Stomach (tissue), 9 donors: ENCODE data around the gene MMP21. TPM values are rescaled to one million over a fixed set of nuclear protein-coding genes. Genes with fewer than 3 reads are reported as not detected.

Source experiments
- DNase-seq, 2 donors: peaks; one replicate each; pipeline versions ENCODE4 v3.0.0 to v3.0.0-alpha.2; 2013 to 2019
- H3K27ac ChIP-seq, 5 donors: fragments of 200-600 bp in 4 of 5; sonication (generic) in 4 of 5; one replicate each; pipeline ENCODE4 v1.5.1; 2013 to 2019; ENCODE audit warnings: mild to moderate bottlenecking in 1 of 5, moderate library complexity in 1 of 5
- H3K27me3 ChIP-seq, 3 donors: fragments of 200-600 bp; sonication (generic); one replicate each; pipeline ENCODE4 v1.5.1; 2017 to 2019; ENCODE audit warnings: mixed run types in 1 of 3
- H3K36me3 ChIP-seq, 4 donors: fragments of 200-600 bp; sonication (generic); 1 replicate in 3 of 4; 2 replicates in 1 of 4; pipeline ENCODE4 v1.5.1; 2016 to 2019
- H3K4me1 ChIP-seq, 4 donors: fragments of 200-600 bp; sonication (generic); one replicate each; pipeline ENCODE4 v1.5.1; 2016 to 2019
- H3K4me3 ChIP-seq, 4 donors: fragments of 200-600 bp; sonication (generic) in 3 of 4; one replicate each; pipeline ENCODE4 v1.5.1; 2016 to 2019; ENCODE audit warnings: mild to moderate bottlenecking in 1 of 4
- H3K9me3 ChIP-seq, 4 donors: fragments of 200-600 bp; sonication (generic); one replicate each; pipeline ENCODE4 v1.5.1; 2016 to 2019
- EP300 ChIP-seq: sonication (generic); formaldehyde crosslinking; IDR thresholded peaks from one replicate; pipeline ENCODE4 v1.6.1; 2017; ENCODE audit warnings: antibody characterized with exemption
- POLR2A ChIP-seq, 4 donors: fragments of 450-650 bp; IDR thresholded peaks; one replicate each; pipeline ENCODE4 v1.6.1; 2016; ENCODE audit warnings: antibody characterized with exemption in 4 of 4, control low read depth in 2 of 4, mild to moderate bottlenecking in 1 of 4, moderate library complexity in 1 of 4
- POLR2AphosphoS5 ChIP-seq, 3 donors: sonication (generic); formaldehyde crosslinking; IDR thresholded peaks; one replicate each; pipeline ENCODE4 v1.6.1; 2016; ENCODE audit warnings: antibody characterized with exemption in 3 of 3
- WGBS, 5 donors: extraction: QIAGEN DNeasy Blood & Tissue Kit in 3 of 5; methylation state at CpG; one replicate each; pipeline versions ENCODE4 v1.1.5 to v1.1.7; 2013 to 2018; 5-methylcytosine and 5-hydroxymethylcytosine counted together
- intact Hi-C: fragments of 100-400 bp; cut with DNase I; formaldehyde crosslinking; loops from one replicate; pipeline ENCODE4 v1.15.1; 2023; ENCODE audit warnings: low total_unique reads
- polyA plus RNA-seq, 3 donors: library from polyadenylated mRNA; stranded (reverse); fragments of 200-250 nt; gene quantifications; one replicate each; pipeline ENCODE4 v1.2.3, GENCODE V29; 2013
- total RNA-seq, 5 donors: library from RNA; depleted of rRNA; stranded (reverse); fragments of >200 nt; gene quantifications; one replicate each; pipeline versions ENCODE4 v1.1.0 to v1.2.3, GENCODE V29; 2014 to 2016
- TF ChIP-seq, protein P1 (sequence below), 7 experiments: fragments of 450-650 bp in 4 of 7; fragments of 200-600 bp in 3 of 7; sonication (generic) in 3 of 7; IDR thresholded peaks; one replicate each; pipeline ENCODE4 v1.5.1; 2016 to 2019; ENCODE audit warnings: antibody characterized with exemption in 7 of 7, control low read depth in 2 of 7, mild to moderate bottlenecking in 1 of 7
- donor health status: healthy with polysubstance abuse.
- donor health status: Bipolar disorder and iron deficiency.
- donor health status: healthy.

MMP21 gene
- total and polyA plus RNA-seq, 8 donors: 0.45 TPM; not detected in 7

DNA sequence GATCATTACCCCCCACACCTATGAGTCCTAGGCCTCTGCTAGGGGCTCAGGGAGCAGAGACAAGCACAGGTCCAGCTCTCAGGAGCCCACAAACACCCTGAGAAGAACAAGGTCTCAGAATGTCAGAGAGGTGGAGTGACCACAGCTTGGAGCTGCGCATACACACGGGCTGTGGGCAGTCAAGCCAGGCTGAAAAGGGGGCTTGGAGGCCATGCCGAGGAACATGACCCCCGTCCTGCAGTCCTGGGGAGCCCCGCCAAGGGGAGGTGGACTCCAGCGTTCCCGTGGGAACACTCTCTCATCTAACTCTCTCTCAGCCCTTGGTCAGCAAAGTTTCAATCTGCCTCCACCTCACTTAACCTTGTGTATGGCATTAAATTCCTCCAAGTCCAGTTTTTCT lies 7.8 kb upstream of the MMP21 start:
- Histone ChIP-seq H3K4me3 (no peak overlapping the region), H3K36me3 (peaks cover 0 to 25% (median 8%) of the 10 kb centered on the region in 4 donors), H3K9me3 (no peaks in the 10 kb centered on the region), H3K4me1 (no peaks in the 10 kb centered on the region), H3K27me3 (no peaks in the 10 kb centered on the region), H3K27ac (no peak overlapping the region)
- 86 to 96% (median 91%) methylated on average over 7 of the region's 7 CpGs for WGBS, 5 donors
- intact Hi-C loops: no loop called here
- DNase-seq: no peak
- TF ChIP-seq POLR2A (IDR thresholded peaks at IDR 0.05) (no peak), EP300 (no peak)

DNA sequence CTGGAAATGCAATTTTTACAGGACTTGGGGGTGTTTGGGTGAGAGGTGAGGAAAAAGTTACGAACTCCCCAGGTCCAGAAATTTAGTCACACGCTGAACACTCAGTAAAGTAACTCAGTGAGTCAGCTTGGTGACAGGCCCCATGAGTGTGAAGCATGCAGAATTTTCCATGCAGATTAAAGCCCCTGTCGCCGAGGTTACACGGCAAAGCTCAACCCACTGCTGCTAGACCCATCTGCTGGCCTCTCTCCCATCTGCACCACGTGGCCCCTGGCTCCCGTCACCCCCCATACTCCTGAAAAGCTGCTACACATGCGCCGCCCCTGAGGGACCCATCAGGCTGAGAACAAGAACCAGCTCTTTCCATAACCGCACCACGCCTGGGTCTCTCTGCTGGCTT lies 7.0 kb upstream of the MMP21 start:
- Histone ChIP-seq H3K27ac (no peak overlapping the region), H3K9me3 (no peaks in the 10 kb centered on the region), H3K4me3 (no peak overlapping the region), H3K4me1 (no peaks in the 10 kb centered on the region), H3K36me3 (peaks cover 0 to 18% (median 2%) of the 10 kb centered on the region in 4 donors), H3K27me3 (no peaks in the 10 kb centered on the region)
- TF ChIP-seq POLR2A (IDR thresholded peaks at IDR 0.05): no peak
- 78 to 90% (median 88%) methylated on average over 10 to 11 of the region's 11 CpGs for WGBS, 5 donors
- intact Hi-C loops: no loop called here
- DNase-seq: no peak

DNA sequence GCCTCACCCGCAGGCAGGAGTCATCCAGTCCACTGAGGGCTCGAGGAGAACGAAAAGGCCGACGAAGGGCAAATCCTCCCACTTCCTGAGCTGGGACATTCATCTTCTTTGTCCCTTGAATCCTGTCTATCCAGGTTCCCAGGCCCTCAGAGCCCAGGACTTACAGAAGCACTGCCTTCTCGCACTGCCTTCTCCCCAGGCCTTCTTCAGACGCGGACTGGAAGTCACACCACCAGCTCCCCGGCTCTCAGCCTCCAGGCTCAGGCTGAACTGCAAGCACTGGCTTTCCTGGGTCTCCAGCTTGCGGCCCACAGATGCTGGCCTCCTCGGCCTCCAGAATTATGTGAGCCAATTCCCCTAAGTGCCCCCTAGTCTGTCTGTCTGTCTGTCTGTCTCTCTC lies 6.4 kb upstream of the MMP21 start:
- Histone ChIP-seq H3K9me3 (no peaks in the 10 kb centered on the region), H3K27ac (no peak overlapping the region), H3K4me1 (no peaks in the 10 kb centered on the region), H3K36me3 (peaks cover 0 to 12% (median under 1%) of the 10 kb centered on the region in 4 donors), H3K4me3 (no peak overlapping the region), H3K27me3 (no peaks in the 10 kb centered on the region)
- TF ChIP-seq, protein P1, sequence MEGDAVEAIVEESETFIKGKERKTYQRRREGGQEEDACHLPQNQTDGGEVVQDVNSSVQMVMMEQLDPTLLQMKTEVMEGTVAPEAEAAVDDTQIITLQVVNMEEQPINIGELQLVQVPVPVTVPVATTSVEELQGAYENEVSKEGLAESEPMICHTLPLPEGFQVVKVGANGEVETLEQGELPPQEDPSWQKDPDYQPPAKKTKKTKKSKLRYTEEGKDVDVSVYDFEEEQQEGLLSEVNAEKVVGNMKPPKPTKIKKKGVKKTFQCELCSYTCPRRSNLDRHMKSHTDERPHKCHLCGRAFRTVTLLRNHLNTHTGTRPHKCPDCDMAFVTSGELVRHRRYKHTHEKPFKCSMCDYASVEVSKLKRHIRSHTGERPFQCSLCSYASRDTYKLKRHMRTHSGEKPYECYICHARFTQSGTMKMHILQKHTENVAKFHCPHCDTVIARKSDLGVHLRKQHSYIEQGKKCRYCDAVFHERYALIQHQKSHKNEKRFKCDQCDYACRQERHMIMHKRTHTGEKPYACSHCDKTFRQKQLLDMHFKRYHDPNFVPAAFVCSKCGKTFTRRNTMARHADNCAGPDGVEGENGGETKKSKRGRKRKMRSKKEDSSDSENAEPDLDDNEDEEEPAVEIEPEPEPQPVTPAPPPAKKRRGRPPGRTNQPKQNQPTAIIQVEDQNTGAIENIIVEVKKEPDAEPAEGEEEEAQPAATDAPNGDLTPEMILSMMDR (IDR thresholded peaks at IDR 0.05): no peak
- TF ChIP-seq EP300: no peak
- no peak for TF ChIP-seq POLR2AphosphoS5 (IDR thresholded peaks at IDR 0.05)
- no peak for TF ChIP-seq POLR2A (IDR thresholded peaks at IDR 0.05)
- intact Hi-C loops: no loop called here
- 77 to 93% (median 92%) methylated on average over 11 of the region's 11 CpGs for WGBS, 5 donors
- no peak for DNase-seq

DNA sequence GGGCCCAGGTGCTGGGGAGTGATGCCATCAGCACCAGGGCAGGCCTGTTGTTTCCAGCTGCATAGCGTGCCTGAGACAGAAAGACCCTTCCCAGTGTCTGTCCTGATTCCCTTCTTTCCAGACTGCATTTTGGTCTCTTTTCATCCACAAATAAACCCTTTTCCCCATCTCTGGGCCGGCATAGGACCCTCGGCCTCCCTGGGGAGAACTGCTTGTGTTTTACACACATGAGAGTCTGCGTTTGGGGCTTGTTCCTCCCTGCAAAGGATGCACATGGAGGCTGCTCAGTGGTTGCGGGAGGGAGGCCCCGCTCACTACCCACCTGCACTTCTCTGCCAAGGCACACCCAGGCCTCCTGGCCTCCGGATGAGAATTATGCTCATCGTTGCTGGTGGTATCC lies 5.8 kb upstream of the MMP21 start:
- Histone ChIP-seq H3K9me3 (no peaks in the 10 kb centered on the region), H3K4me3 (no peak overlapping the region), H3K4me1 (no peaks in the 10 kb centered on the region), H3K36me3 (peaks cover 0 to 12% (median 0%) of the 10 kb centered on the region in 4 donors), H3K27me3 (no peaks in the 10 kb centered on the region), H3K27ac (no peak overlapping the region)
- intact Hi-C loops: no loop called here
- DNase-seq: no peak
- TF ChIP-seq POLR2AphosphoS5 (IDR thresholded peaks at IDR 0.05) (no peak), POLR2A (IDR thresholded peaks at IDR 0.05) (no peak), EP300 (no peak)
- TF ChIP-seq, protein P1 (IDR thresholded peaks at IDR 0.05): no peak
- 92 to 99% (median 96%) methylated on average over 8 of the region's 8 CpGs for WGBS, 5 donors

DNA sequence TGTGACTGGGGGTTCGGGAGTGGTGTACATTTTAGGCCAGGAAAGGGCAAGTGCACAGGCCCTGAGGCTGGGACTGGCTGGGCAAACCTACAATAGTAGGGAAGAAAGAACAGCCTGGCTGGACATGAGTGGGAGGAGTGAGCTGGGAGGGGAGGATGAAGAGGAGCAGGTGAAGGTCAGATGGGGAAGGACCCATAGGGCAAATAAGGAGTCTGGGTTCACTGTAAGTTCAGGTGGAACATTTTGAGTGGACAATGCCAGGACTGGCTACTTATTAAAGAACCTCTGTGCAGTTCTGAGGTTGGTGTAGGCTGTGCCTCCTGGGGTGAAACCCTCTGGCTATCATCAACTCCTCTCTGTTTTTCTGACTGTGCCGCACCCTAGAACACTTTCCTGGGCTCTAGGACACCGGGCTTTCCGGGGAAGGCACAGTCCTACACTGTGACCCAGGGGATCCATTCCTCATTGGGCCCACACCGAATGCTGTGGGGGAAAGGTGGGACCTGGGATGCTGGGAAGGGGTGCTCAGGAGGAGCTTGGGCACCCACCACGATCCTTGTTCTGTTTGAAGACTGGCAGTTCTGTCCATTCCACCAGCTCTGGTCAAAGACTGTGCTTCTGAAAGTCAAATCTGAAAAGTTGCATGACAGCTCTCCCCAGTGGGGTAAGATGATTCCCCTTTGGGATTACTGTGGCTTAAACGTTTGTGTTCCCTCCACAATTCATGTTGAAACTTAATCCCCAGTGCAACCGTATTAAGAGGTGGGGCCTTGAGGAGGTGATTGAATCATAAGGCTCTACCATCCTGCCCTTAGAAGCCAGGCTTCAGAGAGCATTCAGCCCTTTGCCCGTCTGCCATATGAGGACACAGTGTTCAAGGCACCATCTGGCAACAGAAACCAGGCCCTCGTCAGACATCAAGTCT lies 4.0 kb upstream of the MMP21 start:
- Histone ChIP-seq H3K36me3 (peaks cover 0 to 7% (median 0%) of the 10 kb centered on the region in 4 donors), H3K4me3 (no peak overlapping the region), H3K27ac (no peak overlapping the region), H3K27me3 (peaks cover 0 to 3% (median 0%) of the 10 kb centered on the region in 3 donors), H3K9me3 (no peaks in the 10 kb centered on the region), H3K4me1 (no peaks in the 10 kb centered on the region)
- intact Hi-C loops: no loop called here
- TF ChIP-seq, protein P1 (IDR thresholded peaks at IDR 0.05): no peak
- no peak for TF ChIP-seq POLR2AphosphoS5 (IDR thresholded peaks at IDR 0.05)
- TF ChIP-seq EP300: no peak
- TF ChIP-seq POLR2A (IDR thresholded peaks at IDR 0.05): no peak
- no peak for DNase-seq
- 73 to 83% (median 80%) methylated on average over 9 to 10 of the region's 10 CpGs for WGBS, 5 donors
